ENCODE data around the gene LAMC2.

LAMC2 gene

GRCh38 chr1:183180218-183180617, 5.8 kb upstream of the LAMC2 start:
- H3K9me3 ChIP-seq (replicated peaks in 1 of 11): no peaks in the 10 kb centered on the region
- H4K20me1 ChIP-seq: no peaks in the 10 kb centered on the region
- peak overlapping the region in 6 of 11 experiments; percentile 1 to 60 (median 18); a peak in 8 of 22 replicates for H3K27ac ChIP-seq
- peak overlapping the region; percentile 30 to 80 (median 66); a peak in 21 of 22 replicates for H3K4me2 ChIP-seq
- H3K4me1 ChIP-seq: peaks cover 15 to 23% (median 18%) of the 10 kb centered on the region in 10 experiments
- H3K4me3 ChIP-seq: no peak overlapping the region
- no peaks in the 10 kb centered on the region for H3K36me3 ChIP-seq
- H3K27me3 ChIP-seq: no peaks in the 10 kb centered on the region
- TF ChIP-seq Cebpa-rat (IDR thresholded peaks at IDR 0.05): no peak
- peak overlapping the region in 3 of 11 experiments; percentile 13 to 27 (median 23); a peak in 2 of 22 replicates for H3K9ac ChIP-seq

GRCh38 chr1:183180634-183181056, 5.4 kb upstream of the LAMC2 start:
- Histone ChIP-seq H3K27me3 (no peaks in the 10 kb centered on the region), H3K9ac (peak overlapping the region in 3 of 11 experiments; percentile 13 to 27 (median 23); a peak in 2 of 22 replicates), H4K20me1 (no peaks in the 10 kb centered on the region), H3K27ac (peak overlapping the region in 6 of 11 experiments; percentile 1 to 60 (median 18); a peak in 10 of 22 replicates), H3K4me2 (peak overlapping the region; percentile 30 to 80 (median 66)), H3K36me3 (no peaks in the 10 kb centered on the region), H3K4me1 (peaks cover 15 to 23% (median 18%) of the 10 kb centered on the region in 10 experiments), H3K4me3 (no peak overlapping the region), H3K9me3 (replicated peaks in 1 of 11) (0 out of 22 replicates have a peak, but pooled peaks cover 0 to under 1% (median 0%) of the 10 kb centered on the region in 11 experiments)
- no peak for TF ChIP-seq Cebpa-rat (IDR thresholded peaks at IDR 0.05)

GRCh38 chr1:183186841-183187240, 777 bp downstream of the LAMC2 start:
- no peak overlapping the region for H3K4me3 ChIP-seq
- H3K36me3 ChIP-seq: no peaks in the 10 kb centered on the region
- H3K27me3 ChIP-seq: no peaks in the 10 kb centered on the region
- no peak overlapping the region for H3K27ac ChIP-seq
- H3K9me3 ChIP-seq (replicated peaks in 1 of 11): peaks cover 0 to 7% (median 0%) of the 10 kb centered on the region in 11 experiments; a peak in 2 of 22 replicates
- H3K9ac ChIP-seq: no peak overlapping the region
- no peaks in the 10 kb centered on the region for H4K20me1 ChIP-seq
- TF ChIP-seq Cebpa-rat (IDR thresholded peaks at IDR 0.05): no peak
- no peaks in the 10 kb centered on the region for H3K4me1 ChIP-seq
- H3K4me2 ChIP-seq: no peak overlapping the region

GRCh38 chr1:183188240-183188639, 2.2 kb downstream of the LAMC2 start:
- Histone ChIP-seq H3K4me1 (no peaks in the 10 kb centered on the region), H3K27ac (no peak overlapping the region), H3K27me3 (no peaks in the 10 kb centered on the region), H4K20me1 (no peaks in the 10 kb centered on the region), H3K9ac (no peak overlapping the region), H3K4me3 (no peak overlapping the region), H3K4me2 (no peak overlapping the region), H3K9me3 (replicated peaks in 1 of 11) (peaks cover 0 to 7% (median 0%) of the 10 kb centered on the region in 11 experiments; a peak in 2 of 22 replicates), H3K36me3 (no peaks in the 10 kb centered on the region)
- TF ChIP-seq Cebpa-rat (IDR thresholded peaks at IDR 0.05): no peak

GRCh38 chr1:183191833-183192232, 5.8 kb downstream of the LAMC2 start:
- no peaks in the 10 kb centered on the region for H3K36me3 ChIP-seq
- no peaks in the 10 kb centered on the region for H3K9me3 ChIP-seq (replicated peaks in 1 of 11)
- no peak overlapping the region for H3K27ac ChIP-seq
- no peaks in the 10 kb centered on the region for H3K27me3 ChIP-seq
- H4K20me1 ChIP-seq: no peaks in the 10 kb centered on the region
- no peak overlapping the region for H3K9ac ChIP-seq
- peaks cover 9 to 14% (median 12%) of the 10 kb centered on the region in 10 experiments for H3K4me1 ChIP-seq
- no peak overlapping the region for H3K4me2 ChIP-seq
- H3K4me3 ChIP-seq: no peak overlapping the region
- TF ChIP-seq Cebpa-rat (IDR thresholded peaks at IDR 0.05): no peak

- Histone ChIP-seq H3K36me3 (no peaks in the 10 kb centered on the region), H3K9me3 (replicated peaks in 1 of 11) (no peaks in the 10 kb centered on the region), H3K9ac (no peak overlapping the region), H3K4me2 (no peak overlapping the region), H3K4me1 (peaks cover 9 to 14% (median 12%) of the 10 kb centered on the region in 10 experiments), H3K27ac (no peak overlapping the region), H4K20me1 (no peaks in the 10 kb centered on the region), H3K27me3 (no peaks in the 10 kb centered on the region), H3K4me3 (no peak overlapping the region)
- TF ChIP-seq Cebpa-rat (IDR thresholded peaks at IDR 0.05): no peak
Observed at GRCh38 chr1:183193963-183194525, 8.0 kb downstream of the LAMC2 start.

GRCh38 chr1:183194527-183195141, 8.6 kb downstream of the LAMC2 start:
- H3K27ac ChIP-seq: no peak overlapping the region
- H3K36me3 ChIP-seq: no peaks in the 10 kb centered on the region
- peak overlapping the region; percentile 25 to 78 (median 47) for H3K4me2 ChIP-seq
- H3K27me3 ChIP-seq: no peaks in the 10 kb centered on the region
- no peak overlapping the region for H3K4me3 ChIP-seq
- H4K20me1 ChIP-seq: no peaks in the 10 kb centered on the region
- peaks cover 9 to 14% (median 12%) of the 10 kb centered on the region in 10 experiments for H3K4me1 ChIP-seq
- H3K9ac ChIP-seq: no peak overlapping the region
- H3K9me3 ChIP-seq (replicated peaks in 1 of 11): no peaks in the 10 kb centered on the region
- no peak for TF ChIP-seq Cebpa-rat (IDR thresholded peaks at IDR 0.05)

GRCh38 chr1:183195142-183195574, 9.1 kb downstream of the LAMC2 start:
- no peaks in the 10 kb centered on the region for H3K36me3 ChIP-seq
- H3K4me1 ChIP-seq: peaks cover 9 to 14% (median 12%) of the 10 kb centered on the region in 10 experiments
- H3K9ac ChIP-seq: no peak overlapping the region
- no peak overlapping the region for H3K4me3 ChIP-seq
- H3K27me3 ChIP-seq: no peaks in the 10 kb centered on the region
- no peaks in the 10 kb centered on the region for H4K20me1 ChIP-seq
- H3K9me3 ChIP-seq (replicated peaks in 1 of 11): no peaks in the 10 kb centered on the region
- no peak overlapping the region for H3K27ac ChIP-seq
- peak overlapping the region; percentile 25 to 78 (median 47) for H3K4me2 ChIP-seq
- TF ChIP-seq Cebpa-rat (IDR thresholded peaks at IDR 0.05): no peak

- H3K9me3 ChIP-seq (replicated peaks in 1 of 11): no peaks in the 10 kb centered on the region
- TF ChIP-seq Cebpa-rat (IDR thresholded peaks at IDR 0.05): no peak
- H3K27ac ChIP-seq: no peak overlapping the region
Observed at GRCh38 chr1:183197762-183198161, 11.7 kb downstream of the LAMC2 start.

More at GRCh38 chr1:183197762-183198161, 11.7 kb downstream of the LAMC2 start:
- Histone ChIP-seq H3K27me3 (no peaks in the 10 kb centered on the region), H3K4me3 (no peak overlapping the region), H4K20me1 (no peaks in the 10 kb centered on the region), H3K4me2 (no peak overlapping the region), H3K9ac (no peak overlapping the region), H3K36me3 (no peaks in the 10 kb centered on the region), H3K4me1 (peaks cover 9 to 14% (median 12%) of the 10 kb centered on the region in 10 experiments)
